NCI-H1092 treated with DMSO at 0.1 percent for 48 hours (cell line): ENCODE data around the gene TRIP13.
"Not testable (repeated sequence)": the region's sequence is repeated elsewhere in the genome, so short reads cannot be mapped to it uniquely, and the experiment has no call there.

Experiments used
- DNase-seq: peaks from one replicate; lab custom pipeline; 2025; lab: John Stamatoyannopoulos, UW

The TRIP13 gene, protein sequence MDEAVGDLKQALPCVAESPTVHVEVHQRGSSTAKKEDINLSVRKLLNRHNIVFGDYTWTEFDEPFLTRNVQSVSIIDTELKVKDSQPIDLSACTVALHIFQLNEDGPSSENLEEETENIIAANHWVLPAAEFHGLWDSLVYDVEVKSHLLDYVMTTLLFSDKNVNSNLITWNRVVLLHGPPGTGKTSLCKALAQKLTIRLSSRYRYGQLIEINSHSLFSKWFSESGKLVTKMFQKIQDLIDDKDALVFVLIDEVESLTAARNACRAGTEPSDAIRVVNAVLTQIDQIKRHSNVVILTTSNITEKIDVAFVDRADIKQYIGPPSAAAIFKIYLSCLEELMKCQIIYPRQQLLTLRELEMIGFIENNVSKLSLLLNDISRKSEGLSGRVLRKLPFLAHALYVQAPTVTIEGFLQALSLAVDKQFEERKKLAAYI

DNA sequence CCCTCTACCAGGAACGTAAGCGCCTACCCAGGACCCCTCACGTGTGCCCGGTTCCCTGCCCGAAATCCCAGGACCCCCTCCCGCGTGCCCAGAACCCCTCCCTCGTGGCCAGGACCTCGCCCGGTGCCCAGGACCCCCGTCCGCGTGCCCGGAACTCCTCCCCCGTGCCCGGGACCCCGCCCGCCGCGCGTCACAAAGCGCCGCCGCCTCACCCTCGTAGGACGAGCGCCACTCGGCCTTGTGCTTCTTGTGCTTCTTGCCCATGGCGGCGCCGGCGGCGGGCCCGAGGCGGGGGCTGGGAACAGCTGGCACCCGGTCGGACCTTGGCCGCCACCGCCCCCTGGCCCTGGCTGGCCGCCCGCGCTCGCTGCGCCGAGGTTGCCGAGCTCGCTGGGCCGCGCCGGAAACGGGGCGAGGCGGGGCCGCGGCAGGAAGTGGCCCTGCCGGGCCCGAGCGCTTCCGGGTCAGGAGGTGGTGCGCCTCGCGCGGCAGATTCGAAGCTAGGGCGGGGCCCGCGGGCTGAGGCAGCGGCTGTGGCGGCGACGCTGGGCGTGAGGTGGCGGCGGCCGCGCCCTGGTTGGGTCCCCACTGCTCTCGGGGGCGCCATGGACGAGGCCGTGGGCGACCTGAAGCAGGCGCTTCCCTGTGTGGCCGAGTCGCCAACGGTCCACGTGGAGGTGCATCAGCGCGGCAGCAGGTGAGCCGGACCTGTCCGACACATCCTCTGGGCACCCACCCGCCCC is at the start of gene TRIP13, which contains the start of gene BRD9:
TRIP13 (plus strand) TSS at position 491 of the 743 bp plus-strand sequence; CDS start at position 606, 115 bp downstream.
BRD9 (minus strand) TSS at position 408 of the 743 bp plus-strand sequence; CDS start at position 264, 144 bp downstream.
- peak; percentile 75 for DNase-seq

DNA sequence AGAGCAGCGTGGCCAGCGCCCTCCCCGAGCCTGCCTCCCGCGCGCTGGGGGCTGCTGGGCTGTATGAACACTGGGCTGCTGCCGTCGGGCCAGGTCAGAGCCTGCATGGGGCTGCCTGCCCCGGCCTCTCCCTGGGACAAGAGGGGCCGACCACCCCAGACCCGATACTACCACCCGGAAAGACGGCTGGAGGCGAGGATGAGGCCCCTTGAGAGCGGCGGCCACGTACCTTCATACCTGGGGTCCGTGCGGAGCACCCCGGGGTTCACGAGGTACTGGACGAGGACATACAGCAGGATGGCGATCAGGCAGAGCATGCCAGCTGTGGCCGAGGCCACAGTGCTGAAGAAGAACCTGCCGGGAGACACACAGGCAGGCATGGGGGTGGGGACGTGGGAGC is 49.3 kb upstream of the TRIP13 start:
- not testable (repeated sequence) for DNase-seq

DNA sequence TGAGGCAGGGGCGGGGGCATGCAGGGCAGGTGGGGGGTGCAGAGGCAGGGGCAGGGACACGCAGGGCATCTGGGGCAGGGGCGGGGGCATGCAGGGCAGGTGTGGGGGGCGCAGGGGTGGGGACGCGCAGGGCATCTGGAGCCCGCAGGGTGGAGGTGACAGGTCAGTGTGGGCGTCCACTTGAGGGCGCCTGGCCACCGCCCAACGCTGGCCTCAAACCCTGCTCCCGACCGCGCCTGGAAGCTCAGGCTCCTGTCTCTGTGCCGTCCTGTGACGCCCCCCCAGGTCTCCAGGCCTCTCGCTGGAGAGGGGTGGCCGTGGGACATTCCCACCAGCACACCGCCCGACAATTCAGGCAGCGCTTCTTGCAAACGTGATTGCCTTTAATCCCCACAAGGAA is 48.8 kb upstream of the TRIP13 start:
- DNase-seq, result not testable (repeated sequence)

DNA sequence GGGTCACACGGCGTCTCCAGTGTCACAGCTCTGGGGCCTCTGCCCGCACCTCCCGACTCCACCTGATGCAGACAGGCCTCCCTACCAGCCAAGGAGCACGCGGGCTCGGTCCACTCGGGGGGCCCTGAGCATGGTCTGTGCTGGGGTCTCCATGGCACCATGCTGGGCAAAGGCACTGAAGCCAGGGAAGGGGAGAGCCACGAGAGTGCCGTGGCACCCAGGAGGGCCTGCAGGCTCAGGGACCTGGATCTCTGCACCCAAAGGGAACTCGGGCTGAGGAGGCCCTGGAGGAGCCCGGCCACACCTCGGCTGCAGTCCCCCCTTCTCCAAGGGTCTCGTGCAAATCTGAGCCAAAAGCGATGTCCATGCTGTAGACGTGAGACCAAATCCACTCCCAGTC is 48.3 kb upstream of the TRIP13 start:
- not testable (repeated sequence) for DNase-seq

DNA sequence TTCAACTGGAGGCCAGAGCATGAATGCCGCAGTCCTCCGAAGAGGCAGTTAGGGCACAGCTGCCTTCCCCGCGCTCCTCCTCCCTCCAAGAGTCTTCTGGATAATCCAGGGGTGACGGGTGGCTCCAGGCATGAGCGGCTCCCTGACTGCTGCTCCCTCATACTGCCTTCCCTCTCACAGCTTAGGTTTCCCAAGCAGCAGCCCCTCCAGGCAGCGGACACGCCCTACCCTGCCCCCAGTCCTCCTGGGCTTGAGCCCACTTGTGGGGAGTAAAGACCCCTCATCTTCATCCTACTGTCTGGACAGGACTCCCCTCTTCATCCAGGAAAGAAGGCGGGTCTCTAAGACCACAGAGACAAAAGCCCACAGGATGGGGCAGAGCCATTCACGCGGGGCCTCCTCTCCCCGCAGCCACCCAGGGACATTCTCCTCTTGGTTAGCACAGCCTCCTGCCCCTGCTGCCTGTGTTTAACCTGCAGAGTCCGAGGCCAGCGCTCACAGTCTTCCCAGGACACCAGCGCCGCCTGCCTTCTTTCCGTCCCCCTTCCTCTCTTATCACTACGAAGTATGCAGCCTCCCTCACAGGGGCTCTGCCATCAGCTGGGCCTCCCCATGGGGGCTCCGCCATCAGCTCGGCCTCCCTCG is 47.5 kb upstream of the TRIP13 start:
- not testable (repeated sequence) for DNase-seq

DNA sequence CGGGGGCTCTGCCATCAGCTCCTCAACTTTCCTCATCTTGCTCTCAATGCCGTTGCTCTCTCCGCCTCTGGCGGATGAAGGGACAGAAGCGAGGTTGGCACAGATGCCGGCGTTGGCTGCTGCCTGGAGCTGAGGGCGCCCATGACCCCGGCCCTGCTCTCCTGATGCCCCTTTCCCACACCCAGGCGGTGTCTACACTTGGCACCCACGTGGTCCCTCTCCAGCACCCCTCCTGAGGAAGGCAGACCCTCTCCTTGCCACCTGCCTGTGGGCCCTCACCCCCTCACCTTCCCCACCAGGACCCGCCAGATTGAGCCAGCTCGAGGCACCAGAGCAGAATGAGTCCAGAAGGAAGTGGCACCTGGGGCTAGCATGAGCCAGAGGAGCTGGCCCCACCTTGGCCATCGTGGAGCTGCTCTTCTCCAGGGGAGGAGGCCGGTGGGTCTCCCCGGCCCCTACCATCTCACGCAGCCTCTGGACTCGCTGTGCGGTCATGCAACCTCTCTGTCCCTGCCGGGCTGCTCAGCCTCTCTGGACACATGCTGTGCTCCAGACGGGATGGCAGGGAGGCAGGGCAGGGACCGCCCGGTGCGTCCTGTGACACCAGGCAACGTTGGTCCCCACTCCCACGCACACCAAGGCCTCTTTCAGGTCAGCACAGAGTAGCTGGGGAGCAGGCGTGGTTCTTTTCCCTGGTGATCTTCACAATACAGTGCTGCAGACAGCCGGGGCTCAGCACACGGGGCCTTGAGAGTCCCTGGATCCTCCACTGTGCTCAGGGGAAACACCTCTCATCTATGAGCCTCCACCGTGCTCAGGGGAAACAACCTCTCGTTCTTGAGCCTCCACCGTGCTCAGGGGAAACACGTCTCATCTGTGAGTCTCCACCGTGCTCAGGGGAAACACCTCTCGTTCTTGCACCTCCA is 46.7 kb upstream of the TRIP13 start:
- DNase-seq, result not testable (repeated sequence)

DNA sequence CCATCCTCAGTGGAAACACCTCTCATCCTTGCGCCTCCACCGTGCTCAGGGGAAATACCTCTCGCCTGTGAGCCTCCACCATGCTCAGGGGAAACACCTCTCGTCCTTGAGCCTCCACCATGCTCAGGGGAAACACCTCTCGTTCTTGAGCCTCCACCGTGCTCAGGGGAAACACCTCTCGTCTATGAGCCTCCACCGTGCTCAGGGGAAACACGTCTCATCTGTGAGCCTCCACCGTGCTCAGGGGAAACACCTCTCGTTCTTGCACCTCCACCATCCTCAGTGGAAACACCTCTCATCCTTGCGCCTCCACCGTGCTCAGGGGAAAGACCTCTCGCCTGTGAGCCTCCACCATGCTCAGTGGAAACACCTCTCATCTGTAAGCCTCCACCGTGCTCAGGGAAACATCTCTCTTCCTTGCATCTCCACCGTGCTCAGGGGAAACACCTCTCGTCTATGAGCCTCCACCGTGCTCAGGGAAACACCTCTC is 46.0 kb upstream of the TRIP13 start:
- DNase-seq, result not testable (repeated sequence)

DNA sequence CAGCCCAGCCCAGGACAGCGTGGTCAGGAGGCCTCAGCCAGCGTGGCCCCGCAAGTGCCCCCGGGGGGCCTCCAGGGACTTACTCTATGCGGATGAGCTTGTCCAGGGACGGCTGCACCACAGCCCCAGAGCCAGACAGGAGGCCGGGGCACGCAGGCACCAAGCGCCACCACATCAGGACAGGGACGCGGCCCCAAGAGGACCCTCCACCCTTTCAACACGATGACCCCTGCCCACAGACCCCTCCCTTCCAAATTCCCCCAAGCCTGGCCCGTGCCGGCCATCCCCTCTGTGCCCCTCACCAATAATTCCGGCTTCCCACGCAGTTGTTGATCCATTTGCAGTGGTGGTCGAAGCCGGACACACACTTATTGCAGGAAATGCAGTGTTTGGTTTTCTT is 45.5 kb upstream of the TRIP13 start:
- not testable (repeated sequence) for DNase-seq

DNA sequence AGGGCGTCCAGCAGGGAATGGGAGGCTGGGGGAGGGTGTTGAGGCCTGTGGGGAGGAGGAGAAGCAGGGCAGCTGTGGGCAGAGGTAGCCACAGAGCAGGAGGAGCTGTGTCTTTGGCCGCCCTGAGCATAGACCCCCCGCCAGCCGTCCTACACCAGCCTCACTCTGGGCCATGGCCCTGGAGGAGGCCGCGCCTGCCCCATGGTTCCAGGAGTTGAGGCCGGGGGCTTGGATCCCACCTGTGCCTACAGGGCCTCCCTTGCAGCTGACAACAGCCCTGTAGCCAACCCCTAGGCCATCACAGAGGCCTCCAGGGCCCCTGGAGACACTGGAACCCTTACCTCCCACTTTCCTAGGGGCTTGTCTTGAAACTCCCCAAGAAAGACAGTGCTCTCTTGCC is 44.9 kb upstream of the TRIP13 start:
- DNase-seq, result not testable (repeated sequence)

DNA sequence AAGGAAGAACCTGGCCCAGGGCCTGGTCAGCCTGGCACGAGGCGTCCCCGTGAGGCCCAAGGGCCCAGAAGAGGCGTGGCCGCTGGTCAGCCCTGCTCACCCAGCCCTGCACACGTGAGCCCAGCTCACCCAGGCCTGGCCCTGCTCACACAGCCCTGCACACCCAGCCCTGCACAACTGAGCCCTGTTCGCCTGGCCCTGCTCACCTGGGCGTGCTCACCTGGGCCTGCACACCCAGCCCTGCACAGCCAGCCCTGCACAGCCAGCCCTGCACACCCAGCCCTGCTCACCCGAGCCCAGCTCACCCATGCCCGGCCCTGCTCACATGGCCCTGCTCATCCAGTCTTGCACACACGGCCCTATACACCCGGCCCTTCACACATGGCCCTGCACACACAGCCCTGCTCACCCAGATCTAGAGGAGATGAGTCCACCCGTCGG is 44.0 kb upstream of the TRIP13 start:
- DNase-seq, result no peak

DNA sequence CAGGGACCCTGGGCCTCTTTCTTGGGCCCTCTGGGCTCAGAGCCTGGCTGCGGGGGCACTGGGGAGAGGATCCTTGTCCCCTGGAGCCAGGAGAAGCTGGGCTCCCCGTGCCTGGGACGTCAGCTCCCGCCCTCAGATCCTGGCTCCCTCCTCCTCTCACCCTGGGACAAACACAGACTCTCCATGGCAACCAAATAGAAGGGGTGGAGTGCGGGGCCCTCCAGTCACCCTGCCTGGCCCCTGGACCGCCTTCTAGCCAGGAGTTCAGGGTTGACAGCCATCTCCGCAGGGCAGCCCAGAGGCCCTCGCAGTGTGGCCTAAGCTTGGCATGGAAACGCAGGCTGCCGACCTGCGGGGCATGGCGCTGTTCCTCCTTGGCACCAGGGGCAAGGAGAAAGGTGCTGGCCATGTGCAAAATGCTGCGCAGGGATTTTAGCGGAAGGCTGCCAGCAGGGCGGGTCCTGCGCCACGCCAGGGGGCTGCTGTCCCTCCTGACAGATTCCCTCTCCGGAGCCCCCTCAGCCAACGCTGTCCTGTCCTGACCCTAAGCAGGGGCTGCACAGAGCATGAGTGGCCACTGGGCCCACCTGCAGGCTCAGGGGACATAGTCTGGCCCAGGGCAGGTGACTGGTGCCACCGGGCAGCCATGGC is 42.9 kb upstream of the TRIP13 start:
- no peak for DNase-seq

DNA sequence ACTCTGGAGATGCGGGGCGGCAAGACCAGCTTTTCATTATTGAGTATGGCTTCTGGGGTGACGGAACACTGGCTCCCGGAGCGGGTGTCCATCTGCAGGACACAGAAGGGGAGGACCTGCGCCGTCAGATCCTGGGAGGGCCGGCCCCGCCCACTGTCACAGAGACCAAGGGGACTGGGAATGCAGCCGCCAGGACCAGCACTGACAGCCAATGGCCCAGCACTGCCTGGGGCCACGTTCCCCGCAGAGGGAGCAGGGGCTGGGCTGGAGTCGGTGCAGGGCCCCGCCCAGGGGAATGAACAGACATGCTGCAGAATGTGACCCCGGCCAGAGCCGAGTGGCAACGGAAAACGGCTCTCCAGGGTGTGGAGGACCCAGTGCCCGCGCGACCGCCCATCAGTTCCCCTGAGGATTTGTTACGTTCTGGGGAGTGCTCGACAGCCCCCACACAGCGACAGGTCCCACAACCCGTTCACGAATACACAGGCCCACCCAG is 42.1 kb upstream of the TRIP13 start, which contains the start of gene ZDHHC11:
ZDHHC11 (minus strand) TSS at position 476 of the 496 bp plus-strand sequence; CDS start at position 92, 384 bp downstream.
- no peak for DNase-seq

DNA sequence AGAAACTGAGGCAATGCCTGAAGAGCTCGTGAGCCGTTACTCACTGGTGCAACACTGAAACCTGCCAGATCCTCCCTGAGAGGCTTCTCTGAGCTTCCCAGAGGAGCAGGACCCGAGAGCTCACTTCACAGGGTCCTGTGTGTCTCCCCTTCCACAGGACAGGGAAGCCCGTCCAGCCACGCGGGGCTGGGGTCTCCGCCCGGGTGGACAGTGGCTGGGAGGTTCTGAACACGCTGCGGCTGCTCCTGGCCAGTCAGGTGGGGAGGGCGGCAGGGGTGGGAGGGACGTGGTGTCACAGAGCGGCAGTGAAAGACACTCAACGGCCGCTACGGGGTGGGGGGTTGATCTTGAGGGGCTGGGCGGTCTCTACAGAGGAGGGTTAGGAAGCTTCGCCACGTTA is 41.6 kb upstream of the TRIP13 start:
- DNase-seq, result no peak

DNA sequence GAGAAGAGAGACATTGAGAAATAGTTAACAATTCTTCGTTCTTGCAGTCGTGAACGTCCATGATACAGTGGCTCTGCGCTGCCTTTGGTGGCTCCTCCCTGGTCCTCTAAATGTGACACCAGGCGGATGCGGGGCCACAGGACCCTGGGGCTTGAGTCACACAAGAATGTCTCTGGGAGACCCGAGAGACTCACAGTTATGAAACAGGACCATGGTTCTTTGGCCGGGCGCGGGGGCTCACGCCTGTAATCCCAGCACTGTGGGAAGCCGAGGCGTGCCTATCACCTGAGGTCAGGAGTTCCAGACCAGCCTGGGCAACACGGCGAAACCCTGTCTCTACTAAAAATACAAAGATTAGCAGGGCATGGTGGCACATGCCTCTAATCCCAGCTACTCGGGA is 41.1 kb upstream of the TRIP13 start:
- DNase-seq, result no peak

DNA sequence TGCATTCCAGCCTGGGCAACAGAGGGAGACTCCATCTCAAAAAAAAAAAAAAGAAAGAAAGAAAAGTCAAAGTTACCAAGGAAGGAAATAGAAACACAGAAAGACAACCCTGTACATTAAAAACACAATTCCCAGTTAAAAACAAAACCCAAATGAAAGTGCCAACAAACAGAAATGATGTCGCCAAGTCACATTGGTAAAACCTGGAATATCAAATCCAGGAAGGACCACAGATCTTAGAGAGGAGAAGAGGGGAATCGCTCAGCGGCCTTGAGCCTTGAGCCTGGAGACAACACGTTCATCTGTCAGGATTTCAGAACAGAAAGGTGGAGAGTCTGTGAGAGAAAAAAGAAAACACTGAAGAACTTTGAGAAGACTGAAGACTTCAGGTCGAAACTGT is 40.7 kb upstream of the TRIP13 start:
- no peak for DNase-seq

DNA sequence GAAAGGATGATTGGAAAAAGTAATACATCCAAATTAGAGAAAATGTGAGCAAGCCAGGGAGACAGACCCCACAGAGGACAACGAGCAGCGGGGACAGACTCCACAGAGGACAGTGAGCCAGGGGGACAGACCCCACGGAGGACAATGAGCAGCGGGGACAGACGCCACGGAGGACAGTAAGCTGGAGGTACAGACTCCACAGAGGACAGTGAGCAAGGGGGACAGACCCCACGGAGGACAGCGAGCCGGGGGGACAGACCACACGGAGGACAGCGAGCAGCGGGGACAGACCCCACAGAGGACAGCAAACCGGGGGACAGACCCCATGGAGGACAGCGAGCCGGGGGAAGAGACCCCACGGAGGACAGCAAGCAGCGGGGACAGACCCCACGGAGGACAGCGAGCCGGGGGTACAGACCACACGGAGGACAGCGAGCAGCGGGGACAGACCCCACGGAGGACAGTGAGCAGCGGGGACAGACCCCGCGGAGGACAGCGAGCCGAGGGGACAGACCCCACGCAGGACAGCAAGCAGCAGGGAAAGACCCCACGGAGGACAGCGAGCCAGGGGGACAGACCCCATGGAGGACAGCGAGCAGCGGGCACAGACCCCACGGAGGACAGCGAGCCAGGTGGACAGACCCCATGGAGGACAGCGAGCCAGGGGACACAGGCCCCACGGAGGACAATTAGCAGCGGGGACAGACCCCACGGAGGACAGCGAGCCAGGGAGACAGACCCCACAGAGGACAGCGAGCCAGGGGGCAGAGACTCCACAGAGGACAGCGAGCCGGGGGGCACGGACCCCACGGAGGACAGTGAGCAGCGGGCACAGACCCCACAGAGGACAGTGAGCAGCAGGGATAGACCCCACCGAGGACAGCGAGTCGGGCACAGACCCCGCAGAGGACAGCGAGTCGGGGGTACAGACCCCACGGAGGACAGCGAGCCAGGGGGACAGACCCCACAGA is 40.0 kb upstream of the TRIP13 start:
- no peak for DNase-seq

DNA sequence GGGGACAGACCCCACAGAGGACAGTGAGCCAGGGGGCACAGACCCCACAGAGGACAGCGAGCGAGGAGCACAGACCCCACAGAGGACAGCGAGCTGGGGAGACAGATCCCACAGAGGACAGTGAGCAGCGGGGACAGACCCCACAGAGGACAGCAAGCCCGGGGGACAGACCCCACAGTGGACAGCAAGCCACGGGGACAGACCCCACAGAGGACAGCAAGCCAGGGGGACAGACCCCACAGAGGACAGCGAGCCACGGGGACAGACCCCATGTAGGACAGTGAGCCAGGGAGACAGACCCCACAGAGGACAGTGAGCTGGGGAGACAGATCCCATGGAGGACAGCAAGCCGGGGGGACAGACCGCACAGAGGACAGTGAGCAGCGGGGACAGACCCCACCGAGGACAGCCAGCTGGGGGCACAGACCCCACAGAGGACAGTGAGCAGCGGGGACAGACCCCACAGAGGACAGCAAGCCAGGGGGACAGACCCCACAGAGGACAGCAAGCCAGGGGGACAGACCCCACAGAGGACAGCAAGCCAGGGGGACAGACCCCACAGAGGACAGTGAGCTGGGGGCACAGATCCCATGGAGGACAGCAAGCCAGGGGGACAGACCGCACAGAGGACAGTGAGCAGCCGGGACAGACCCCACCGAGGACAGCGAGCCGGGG is 39.1 kb upstream of the TRIP13 start:
- DNase-seq, result not testable (repeated sequence)

DNA sequence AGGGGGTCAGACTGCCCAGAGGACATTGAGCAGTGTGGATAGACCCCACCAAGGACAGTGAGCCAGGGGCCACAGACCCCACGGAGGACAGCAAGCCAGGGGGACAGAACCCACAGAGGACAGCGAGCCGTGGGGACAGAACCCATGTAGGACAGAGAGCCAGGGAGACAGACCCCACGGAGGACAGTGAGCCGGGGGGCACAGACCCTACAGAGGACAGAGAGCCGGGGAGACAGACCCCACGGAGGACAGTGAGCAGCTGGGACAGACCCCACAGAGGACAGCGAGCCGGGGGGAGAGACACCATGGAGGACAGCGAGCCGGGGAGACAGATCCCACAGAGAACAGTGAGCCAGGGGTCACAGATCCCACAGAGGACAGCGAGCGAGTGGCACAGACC is 38.5 kb upstream of the TRIP13 start:
- DNase-seq, result no peak
